Raji (cell line): ENCODE data around the gene ARL14EPL.

Experiments
- POLR2A ChIP-seq: IDR thresholded peaks from 2 replicates; pipeline ENCODE4 v1.6.1; 2011; ENCODE audit warnings: low read depth, low read length, control low read depth; ENCODE audit not compliant: insufficient read depth

Gene ARL14EPL

DNA sequence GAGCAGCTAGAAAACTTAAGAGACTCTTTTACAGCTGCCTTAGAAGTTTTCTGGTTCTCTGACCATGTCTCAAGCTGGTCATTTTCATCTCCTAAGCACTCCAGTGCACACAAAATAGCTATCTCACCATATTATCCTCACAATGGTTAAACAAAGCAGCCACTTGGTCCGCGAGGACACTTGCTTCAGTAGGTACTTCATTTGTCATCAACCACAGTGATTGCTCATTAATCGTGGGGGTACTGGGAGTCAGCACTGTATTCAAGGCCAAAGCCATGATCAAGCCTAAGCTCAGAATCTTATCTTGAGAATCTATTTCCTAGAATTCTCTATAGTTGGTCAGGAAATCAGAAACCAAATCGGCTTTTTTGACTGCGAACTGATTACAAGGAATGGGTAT, 2.9 kb downstream of the ARL14EPL start:
- TF ChIP-seq POLR2A, result no peak

DNA sequence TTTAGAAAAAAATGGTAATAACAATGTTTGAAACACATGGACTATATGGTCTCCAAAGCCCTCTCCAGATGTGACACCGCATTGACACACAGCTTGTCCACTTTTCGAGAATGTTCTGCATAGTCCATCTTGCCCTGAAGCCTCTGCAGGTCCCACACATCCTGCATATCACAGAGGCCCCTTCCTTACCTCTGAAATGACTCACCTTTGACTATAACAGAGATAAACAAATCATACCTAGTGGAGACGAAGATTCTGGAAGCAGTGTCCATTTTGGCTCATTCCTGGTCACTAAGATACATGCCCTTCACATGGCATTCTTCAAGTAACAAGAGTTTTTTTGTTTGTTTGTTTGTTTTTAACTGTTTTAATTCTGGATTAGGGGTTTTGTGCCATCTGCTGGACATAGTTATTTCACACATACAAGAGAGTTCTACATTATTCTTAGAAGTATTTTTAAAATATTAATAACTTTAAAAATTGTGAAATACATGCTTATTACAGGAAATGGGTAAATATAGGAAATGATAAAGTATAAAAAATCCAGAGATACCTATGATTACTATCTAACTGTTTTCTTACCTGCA, 5.1 kb downstream of the ARL14EPL start:
- TF ChIP-seq POLR2A, result no peak

DNA sequence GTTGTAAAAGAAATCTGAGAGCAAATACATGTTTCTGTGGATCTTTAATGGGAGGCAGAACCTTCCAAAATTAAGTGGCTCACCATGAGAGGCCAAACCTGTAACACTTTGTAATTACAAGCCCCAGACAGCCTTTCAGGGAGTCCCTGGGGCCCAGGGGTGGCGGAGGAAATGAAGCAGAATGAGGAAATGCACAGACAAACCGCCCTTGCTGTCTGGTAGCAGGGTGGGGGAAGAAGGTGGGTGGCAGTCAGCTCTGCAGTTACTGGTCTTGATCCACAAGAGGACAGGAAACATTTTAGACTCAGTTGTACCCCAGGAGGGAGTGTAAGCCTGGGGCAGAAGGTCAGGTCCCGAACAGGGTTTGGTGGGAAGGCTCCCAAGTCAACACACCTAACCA, 6.5 kb downstream of the ARL14EPL start:
- no peak for TF ChIP-seq POLR2A

DNA sequence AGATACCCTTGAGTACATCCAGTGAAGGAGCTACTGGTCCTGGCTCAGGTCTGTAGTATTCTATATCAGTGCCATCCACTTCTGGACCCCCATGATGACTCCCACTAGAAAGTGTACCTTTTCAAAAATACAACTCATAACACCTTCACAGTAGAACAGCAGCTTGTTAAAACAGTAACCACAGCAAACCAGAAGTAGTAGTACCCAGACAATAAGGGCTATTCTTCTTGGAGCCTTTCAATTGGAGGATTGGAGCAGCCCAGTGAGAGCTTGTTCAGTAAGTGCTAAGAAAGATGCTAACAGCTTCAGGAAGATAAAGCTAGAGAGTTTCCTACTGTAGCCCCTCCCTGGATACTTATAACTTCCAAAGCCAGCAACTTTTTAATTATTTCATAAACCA, 10.1 kb downstream of the ARL14EPL start:
- TF ChIP-seq POLR2A, result no peak

DNA sequence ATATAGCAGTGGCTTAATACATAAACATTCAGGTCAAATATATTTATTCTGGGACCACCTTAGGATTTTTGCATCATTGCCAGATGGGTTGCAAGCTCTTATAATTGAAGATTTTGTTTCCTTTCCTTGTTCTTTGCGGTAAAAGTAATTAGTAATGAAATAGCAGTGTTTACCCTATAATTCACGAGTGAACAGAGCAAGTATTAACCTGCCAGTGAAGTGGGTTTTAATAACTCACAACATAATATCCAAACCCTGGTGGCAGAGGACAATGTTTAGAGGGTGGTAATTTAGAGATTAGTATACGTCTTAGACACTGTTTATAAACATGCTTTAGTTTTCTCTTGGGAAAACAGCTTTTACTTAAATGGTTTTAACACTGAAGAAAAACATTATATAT, 11.8 kb downstream of the ARL14EPL start:
- TF ChIP-seq POLR2A, result no peak

DNA sequence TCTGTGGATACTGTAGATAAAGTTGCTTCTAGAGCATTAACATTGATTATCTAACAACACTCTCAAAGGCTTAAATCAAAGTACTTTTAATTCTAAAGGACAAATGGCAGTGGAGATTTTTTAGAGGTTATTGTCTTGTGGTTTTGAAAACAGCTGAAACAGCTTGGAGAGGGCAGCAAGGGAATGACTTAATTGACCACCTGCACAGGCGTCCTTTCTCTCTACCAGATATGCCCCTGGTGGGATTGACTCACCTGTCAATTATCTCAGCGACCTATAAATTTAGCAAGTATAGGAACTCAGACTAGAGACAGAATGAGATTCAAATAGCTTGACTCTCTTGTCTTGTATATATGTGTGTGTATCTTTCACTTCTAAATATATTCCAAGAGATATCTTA, 13.5 kb downstream of the ARL14EPL start:
- TF ChIP-seq POLR2A, result no peak

DNA sequence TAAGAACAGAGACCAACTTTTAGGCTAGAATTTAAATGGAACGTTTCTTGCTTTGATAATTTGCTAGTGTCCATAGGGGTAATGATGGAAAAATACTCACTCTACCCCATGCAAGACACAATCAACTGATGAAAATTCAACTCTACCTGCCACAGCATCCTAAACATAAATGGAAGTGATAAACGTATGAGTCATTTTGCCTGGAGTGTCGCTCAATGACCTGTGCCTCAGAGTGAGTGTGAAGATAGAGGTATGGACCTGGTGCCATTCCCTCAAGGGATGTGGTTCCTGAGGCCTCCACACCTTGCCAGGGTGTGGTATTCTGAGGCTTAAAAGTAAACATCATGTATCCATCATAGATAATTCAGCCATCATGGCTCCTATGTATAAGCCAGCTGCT, 14.0 kb downstream of the ARL14EPL start:
- no peak for TF ChIP-seq POLR2A

DNA sequence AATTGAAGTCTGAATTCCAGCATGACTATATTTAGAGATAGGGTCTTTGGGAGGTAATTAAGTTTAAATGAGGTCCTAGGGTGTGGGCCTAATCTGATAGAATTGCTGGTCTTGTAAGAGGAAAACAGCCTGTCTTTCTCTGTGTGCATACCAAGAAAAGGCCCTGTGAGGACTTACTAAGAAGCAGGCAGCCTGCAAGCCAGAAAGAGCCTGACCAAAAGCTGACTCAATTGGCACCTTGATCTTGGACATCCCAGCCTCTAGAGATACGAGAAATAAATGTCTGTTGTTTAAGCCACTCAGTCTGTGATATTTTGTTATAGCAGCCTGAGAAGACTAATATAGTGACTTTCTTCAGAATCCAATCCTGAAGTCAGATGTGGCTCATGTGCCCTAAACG, 14.6 kb downstream of the ARL14EPL start:
- no peak for TF ChIP-seq POLR2A

DNA sequence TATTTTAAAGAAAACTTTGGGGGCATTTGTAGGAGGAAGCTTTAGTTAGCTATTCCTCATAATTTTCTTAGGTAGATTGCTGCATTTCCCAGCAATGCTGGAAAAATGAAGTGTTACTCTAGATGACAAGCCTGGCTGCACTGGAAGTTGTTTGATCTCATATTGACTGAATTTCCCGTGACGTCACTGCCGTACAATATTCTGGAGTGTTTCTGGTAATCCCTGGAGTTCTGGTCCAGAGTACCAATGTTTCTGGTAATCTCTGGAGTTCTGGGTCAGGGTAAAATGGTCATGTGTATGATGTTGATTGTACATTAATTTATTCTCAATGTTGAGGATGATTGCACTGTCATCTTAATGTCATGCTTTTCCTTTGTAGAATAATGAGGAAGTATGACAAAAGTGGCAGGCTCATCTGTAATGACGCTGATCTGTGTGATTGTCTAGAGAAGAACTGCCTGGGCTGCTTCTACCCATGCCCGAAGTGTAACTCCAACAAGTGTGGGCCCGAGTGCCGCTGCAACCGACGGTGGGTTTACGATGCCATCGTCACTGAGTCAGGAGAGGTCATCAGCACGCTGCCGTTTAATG, 26.2 kb downstream of the ARL14EPL start:
- no peak for TF ChIP-seq POLR2A

DNA sequence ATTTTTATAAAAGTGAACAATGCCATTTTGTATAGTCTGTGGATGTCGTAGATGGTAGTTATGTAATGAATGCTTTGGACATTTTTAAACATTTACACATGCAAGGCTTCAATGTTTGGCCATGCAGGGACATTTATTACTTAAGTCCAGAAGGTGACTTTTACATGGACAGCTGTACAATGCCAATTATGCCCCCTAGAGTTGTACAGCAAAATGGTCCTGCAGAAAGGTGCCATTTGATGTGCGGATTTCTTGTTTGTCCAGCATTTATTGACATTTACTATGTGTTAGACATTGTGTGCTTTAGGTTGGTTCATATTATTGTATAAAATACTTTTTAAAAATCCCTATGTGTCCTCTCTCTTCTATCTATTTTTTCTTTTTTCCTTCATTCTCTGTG, 30.1 kb downstream of the ARL14EPL start:
- no peak for TF ChIP-seq POLR2A

DNA sequence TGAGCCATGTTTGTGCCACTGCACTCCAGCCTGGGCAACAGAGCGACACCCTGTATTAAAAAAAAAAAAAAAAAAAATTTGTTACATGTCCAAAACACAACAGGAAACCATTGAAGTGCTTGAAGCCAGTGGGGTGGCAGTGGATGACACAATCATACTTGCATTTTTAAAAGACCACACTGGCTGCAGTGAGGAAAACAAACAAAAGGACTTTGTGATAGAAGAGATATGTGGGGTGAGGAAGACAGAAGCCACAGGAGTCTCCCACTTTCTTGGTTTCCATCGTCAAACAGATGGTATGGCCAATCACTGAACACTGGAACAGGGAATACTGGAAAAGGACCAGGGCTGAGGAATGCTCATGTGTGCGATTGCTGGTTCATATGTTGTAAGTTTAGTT, 31.7 kb downstream of the ARL14EPL start:
- TF ChIP-seq POLR2A, result no peak

DNA sequence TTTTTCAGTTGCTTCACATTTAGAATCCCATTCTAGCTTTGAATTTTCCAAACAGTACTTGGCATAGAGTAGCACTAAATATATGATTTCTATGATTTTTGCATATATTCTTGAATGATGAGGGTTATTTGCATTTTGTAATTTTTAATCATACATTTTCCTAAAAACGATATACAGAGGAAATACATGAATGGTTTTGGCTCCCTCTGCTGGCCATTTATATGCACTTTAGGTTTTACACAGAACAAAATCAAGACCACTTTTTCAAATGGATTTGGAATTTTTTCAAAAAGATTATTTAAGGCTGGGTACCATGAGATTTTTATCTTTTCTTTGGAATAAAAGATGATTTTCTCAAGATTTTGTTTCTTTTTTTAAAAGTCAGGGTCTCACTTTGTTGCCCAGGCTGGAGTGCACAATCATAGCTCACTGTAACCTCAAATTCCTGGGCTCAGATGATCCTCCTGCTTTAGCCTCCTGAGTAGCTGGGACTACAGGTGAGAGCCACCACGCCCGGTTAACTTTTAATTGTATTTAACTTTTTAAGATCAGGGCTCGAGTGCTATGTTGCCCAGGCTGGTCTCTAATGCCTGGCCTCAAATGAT, 35.9 kb downstream of the ARL14EPL start:
- TF ChIP-seq POLR2A, result no peak

DNA sequence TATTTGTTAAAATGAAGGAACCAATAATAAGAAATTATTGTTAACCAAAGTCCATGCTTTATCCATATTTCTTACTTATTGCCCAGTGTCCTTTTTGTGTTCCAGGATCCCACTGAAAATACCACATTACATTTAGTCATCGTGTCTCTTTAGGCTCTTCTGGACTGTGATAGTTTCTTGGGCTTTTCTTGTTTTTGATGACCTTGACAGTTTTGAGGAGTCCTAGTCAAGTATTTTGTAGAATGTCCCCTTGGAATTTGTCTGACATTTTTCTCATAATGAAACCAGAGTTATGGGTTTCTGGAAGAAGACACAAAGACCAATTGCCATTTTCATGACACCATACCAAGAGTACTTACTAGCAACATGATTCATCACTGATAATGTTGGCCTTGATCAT, 38.9 kb downstream of the ARL14EPL start:
- TF ChIP-seq POLR2A, result no peak

DNA sequence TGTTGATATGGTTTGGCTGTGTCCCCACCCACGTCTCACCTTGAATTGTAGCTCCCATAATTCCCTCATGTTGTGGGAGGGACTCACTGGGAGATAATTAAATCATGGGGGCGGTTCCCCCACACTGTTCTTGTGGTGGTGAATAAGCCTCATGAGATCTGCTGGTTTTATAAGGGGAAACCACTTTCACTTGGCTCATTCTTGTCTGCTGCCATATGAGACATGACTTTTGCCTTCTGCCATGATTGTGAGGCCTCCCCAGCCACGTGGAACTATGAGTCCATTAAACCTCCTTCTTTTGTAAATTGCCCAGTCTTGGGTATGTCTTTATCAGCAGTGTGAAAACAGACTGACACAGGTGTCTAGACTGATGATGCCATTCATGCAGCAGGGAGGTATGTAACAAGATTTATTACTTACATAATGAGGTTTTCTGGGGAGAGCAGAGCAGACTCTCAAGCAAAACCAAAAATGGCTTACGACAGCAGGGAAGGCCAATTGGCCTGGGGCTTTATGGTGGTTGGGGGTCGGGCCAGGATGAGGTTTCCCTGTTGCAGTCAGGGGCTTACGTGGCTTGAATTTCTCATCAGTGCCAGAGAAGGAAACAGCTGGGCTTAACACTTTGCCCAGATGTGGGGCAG, 43.0 kb downstream of the ARL14EPL start:
- no peak for TF ChIP-seq POLR2A

DNA sequence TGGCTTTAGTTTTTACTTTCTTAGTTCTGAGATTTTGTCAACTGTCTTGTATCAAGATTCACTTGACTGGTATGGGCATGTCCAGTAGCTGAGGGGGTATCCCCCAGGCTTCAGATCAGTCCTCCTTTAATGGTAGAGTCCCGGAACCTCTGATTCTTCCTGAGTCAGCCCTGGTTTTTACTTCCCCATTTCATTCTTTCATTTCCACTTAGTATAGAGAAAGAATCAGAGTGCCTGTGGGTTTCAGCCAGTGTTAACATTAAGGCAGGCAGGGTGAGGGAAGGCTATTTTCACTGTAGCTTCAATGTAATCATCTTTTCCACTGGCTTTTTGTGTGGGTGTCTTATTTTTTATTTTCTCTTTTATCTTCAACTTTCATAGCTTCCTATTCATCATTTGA, 44.2 kb downstream of the ARL14EPL start:
- no peak for TF ChIP-seq POLR2A

DNA sequence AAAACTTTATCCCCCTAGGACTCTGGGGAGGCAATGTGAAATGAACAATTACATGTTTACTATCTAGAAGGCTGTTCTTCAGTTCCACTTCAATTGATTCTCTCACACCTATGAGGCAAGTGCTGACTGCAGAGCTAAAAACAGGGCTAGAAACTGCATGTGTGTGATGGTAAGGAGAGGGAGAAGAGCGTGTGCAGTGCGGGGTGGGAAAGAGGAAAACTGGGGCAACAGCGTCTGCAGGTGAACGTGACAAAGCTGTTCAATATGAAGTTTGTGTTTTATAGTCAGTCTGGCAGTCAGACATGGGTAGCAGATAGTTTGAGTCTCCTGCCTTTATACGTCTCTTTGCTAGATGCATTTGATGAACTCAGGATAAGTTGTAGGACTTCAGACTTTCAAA, 45.9 kb downstream of the ARL14EPL start:
- no peak for TF ChIP-seq POLR2A

DNA sequence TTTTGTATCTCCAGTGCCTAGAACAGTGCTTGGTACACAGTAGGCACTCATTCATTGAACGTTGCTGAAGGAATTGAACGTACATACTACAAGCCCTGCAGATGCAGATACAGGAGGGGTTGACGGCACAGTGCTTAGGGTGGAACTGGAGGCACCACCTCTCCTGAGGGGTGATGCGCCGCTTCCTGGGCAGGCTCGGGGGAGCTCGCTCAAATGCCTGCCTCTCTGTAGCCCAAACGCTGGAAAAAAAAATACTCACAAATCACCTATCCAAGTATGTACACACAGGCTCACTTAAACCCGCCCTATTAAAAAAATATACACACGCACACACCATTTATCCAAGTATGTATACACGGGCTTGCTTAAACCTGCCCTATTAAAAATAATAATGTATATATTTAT, 52.0 kb downstream of the ARL14EPL start:
- peak; percentile 26; the same call in 1 of the 2 replicates for TF ChIP-seq POLR2A
